GM12878 (cell line): ENCODE measurements around the gene SLAMF1. TPM values are rescaled to one million over a fixed set of nuclear protein-coding genes. Genes with fewer than 3 reads are reported as not detected.

ENCODE experiments used
- BRCA1 ChIP-seq: IDR thresholded peaks from 2 replicates; pipeline ENCODE4 v1.6.1; 2011; ENCODE audit warnings: low read depth, low read length, improper control_type of control experiment
- CHD2 ChIP-seq: IDR thresholded peaks from 2 replicates; pipeline ENCODE4 v1.6.1; 2011; ENCODE audit warnings: low read depth, low read length, improper control_type of control experiment, borderline replicate concordance
- CREM ChIP-seq: IDR thresholded peaks from 2 replicates; pipeline ENCODE4 v1.6.1; 2014; ENCODE audit warnings: antibody characterized with exemption, low read depth
- EED ChIP-seq: sonication (generic); IDR thresholded peaks from 2 replicates; pipeline ENCODE4 v1.6.1; 2016; ENCODE audit warnings: antibody characterized with exemption, low read depth
- EGR1 ChIP-seq, 2 experiments: IDR thresholded peaks; 1 replicate in 1 of 2; 2 replicates in 1 of 2; pipeline ENCODE4 v1.6.1; 2011 to 2012; ENCODE audit warnings: low read depth in 2 of 2, low read length in 2 of 2, borderline replicate concordance in 1 of 2, mild to moderate bottlenecking in 1 of 2, moderate library complexity in 1 of 2
- HDAC2 ChIP-seq: fragments of 200-600 bp; sonication (generic); IDR thresholded peaks from 2 replicates; pipeline ENCODE4 v1.6.1; 2017
- IKZF1 ChIP-seq: fragments of 450-650 bp; conservative IDR thresholded peaks from 2 replicates; pipeline ENCODE4 v1.6.1; 2017; ENCODE audit warnings: antibody characterized with exemption, mild to moderate bottlenecking
- IKZF2 ChIP-seq, 2 experiments: fragments of 450-650 bp; IDR thresholded peaks; 2 replicates each; pipeline ENCODE4 v1.6.1; 2017; ENCODE audit warnings: mild to moderate bottlenecking in 2 of 2, moderate library complexity in 2 of 2
- MXI1 ChIP-seq: fragments of 150-350 bp; IDR thresholded peaks from 2 replicates; pipeline ENCODE4 v1.6.1; 2011; ENCODE audit warnings: low read depth, mild to moderate bottlenecking, inconsistent platforms, low read length, improper control_type of control experiment
- NBN ChIP-seq: fragments of 450-650 bp; IDR thresholded peaks from 2 replicates; pipeline ENCODE4 v1.6.1; 2016
- PAX5 ChIP-seq: IDR thresholded peaks from 2 replicates; pipeline ENCODE4 v1.6.1; 2011; ENCODE audit warnings: low read depth, low read length, borderline replicate concordance
- PML ChIP-seq: IDR thresholded peaks from 2 replicates; pipeline ENCODE4 v1.6.1; 2012; ENCODE audit warnings: low read length, inconsistent platforms
- POLR2A ChIP-seq: IDR thresholded peaks from 2 replicates; pipeline ENCODE4 v1.6.1; 2011; ENCODE audit warnings: low read depth, mild to moderate bottlenecking, low read length
- POLR2AphosphoS2 ChIP-seq: IDR thresholded peaks from 2 replicates; pipeline ENCODE4 v1.6.1; 2011; ENCODE audit warnings: low read depth, mild to moderate bottlenecking, low read length, improper control_type of control experiment, moderate library complexity
- POLR2AphosphoS5 ChIP-seq: IDR thresholded peaks from 2 replicates; pipeline ENCODE4 v1.6.1; 2011; ENCODE audit warnings: mild to moderate bottlenecking, low read length, inconsistent platforms
- RFX5 ChIP-seq: IDR thresholded peaks from 2 replicates; pipeline ENCODE4 v1.6.1; 2011; ENCODE audit warnings: low read depth, low read length, improper control_type of control experiment
- SMAD5 ChIP-seq: IDR thresholded peaks from 2 replicates; pipeline ENCODE4 v1.6.1; 2016; ENCODE audit warnings: antibody characterized with exemption, low read depth
- SREBF2 ChIP-seq: IDR thresholded peaks from 2 replicates; pipeline ENCODE4 v1.6.1; 2012; ENCODE audit warnings: mild to moderate bottlenecking, low read length
- SRF ChIP-seq, 2 experiments: IDR thresholded peaks; 2 replicates each; pipeline ENCODE4 v1.6.1; 2011; ENCODE audit warnings: low read depth in 2 of 2, low read length in 2 of 2, mild to moderate bottlenecking in 1 of 2, moderate library complexity in 1 of 2
- STAT1 ChIP-seq: fragments of 450-650 bp; conservative IDR thresholded peaks from 2 replicates; pipeline ENCODE4 v1.6.1; 2014; ENCODE audit warnings: antibody characterized with exemption, mild to moderate bottlenecking
- TAF1 ChIP-seq: IDR thresholded peaks from 2 replicates; pipeline ENCODE4 v1.6.1; 2011; ENCODE audit warnings: mild to moderate bottlenecking, low read depth, low read length, borderline replicate concordance
- TARDBP ChIP-seq: IDR thresholded peaks from 2 replicates; pipeline ENCODE4 v1.6.1; 2016; ENCODE audit warnings: borderline replicate concordance
- ZZZ3 ChIP-seq: IDR thresholded peaks from 2 replicates; pipeline ENCODE4 v1.6.1; 2011; ENCODE audit warnings: low read depth; ENCODE audit not compliant: control insufficient read depth, insufficient read length
- polyA plus RNA-seq, 11 experiments: library from polyadenylated mRNA; depleted of rRNA in 4 of 11; unstranded in 6 of 11; stranded (reverse) in 5 of 11; fragments of >200 nt; fragmentation: Nextera tagmentation in 4 of 11; fragmentation: Illumina TruSeq in 1 of 11; extraction: Ambion mirVana in 4 of 11; extraction: Trizol in 1 of 11; gene quantifications; 1 replicate in 1 of 11; 2 replicates in 10 of 11; pipeline versions ENCODE4 v1.2.1 to v1.2.3, GENCODE V29; 2011 to 2016; ENCODE audit warnings: inconsistent platforms in 2 of 11, missing spikeins in 2 of 11, low read depth in 1 of 11
- total RNA-seq, 4 experiments: library from RNA; depleted of rRNA in 3 of 4; stranded (reverse); fragments of >200 nt in 3 of 4; fragmentation: Illumina TruSeq in 1 of 4; extraction: Trizol in 1 of 4; gene quantifications; 2 replicates each; pipeline versions ENCODE4 v1.2.1 to v1.2.3, GENCODE V29; 2013 to 2021
- TF ChIP-seq, protein P1 (sequence below): fragments of 450-650 bp; IDR thresholded peaks from 2 replicates; pipeline ENCODE4 v1.6.1; 2016; ENCODE audit warnings: mild to moderate bottlenecking
- TF ChIP-seq, protein P2 (sequence below): IDR thresholded peaks from 2 replicates; pipeline ENCODE4 v1.6.1; 2011; ENCODE audit warnings: low read depth, low read length, improper control_type of control experiment, borderline replicate concordance
- TF ChIP-seq, protein P3 (sequence below): fragments of 150-350 bp; IDR thresholded peaks from 2 replicates; pipeline ENCODE4 v1.6.1; 2016; ENCODE audit warnings: low read depth, low read length

Gene SLAMF1
- total and polyA plus RNA-seq, 10 of the 15 experiments (the other 5 are each of a cell fraction or from before 2014, with no cell fraction given) = 87.3 to 260 (median 131) TPM

- TF ChIP-seq, protein P1, sequence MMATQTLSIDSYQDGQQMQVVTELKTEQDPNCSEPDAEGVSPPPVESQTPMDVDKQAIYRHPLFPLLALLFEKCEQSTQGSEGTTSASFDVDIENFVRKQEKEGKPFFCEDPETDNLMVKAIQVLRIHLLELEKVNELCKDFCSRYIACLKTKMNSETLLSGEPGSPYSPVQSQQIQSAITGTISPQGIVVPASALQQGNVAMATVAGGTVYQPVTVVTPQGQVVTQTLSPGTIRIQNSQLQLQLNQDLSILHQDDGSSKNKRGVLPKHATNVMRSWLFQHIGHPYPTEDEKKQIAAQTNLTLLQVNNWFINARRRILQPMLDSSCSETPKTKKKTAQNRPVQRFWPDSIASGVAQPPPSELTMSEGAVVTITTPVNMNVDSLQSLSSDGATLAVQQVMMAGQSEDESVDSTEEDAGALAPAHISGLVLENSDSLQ = no peak
- TF ChIP-seq BRCA1 = no peak
- peak in 1 of 2 experiments; percentile 42; a peak in 1 of 3 replicates for TF ChIP-seq EGR1 (IDR thresholded peaks at IDR 0.05; ENCODE audit: borderline replicate concordance in 1 of 2, low read depth in 2 of 2, low read length in 2 of 2)
- 0 out of 2 replicates have a peak, but pooled peaks have one; percentile 35 for TF ChIP-seq TARDBP
- TF ChIP-seq POLR2A = peak; percentile 86
- no peak for TF ChIP-seq SRF (IDR thresholded peaks at IDR 0.05; ENCODE audit: low read depth in 2 of 2, low read length in 2 of 2)
- TF ChIP-seq, protein P2, sequence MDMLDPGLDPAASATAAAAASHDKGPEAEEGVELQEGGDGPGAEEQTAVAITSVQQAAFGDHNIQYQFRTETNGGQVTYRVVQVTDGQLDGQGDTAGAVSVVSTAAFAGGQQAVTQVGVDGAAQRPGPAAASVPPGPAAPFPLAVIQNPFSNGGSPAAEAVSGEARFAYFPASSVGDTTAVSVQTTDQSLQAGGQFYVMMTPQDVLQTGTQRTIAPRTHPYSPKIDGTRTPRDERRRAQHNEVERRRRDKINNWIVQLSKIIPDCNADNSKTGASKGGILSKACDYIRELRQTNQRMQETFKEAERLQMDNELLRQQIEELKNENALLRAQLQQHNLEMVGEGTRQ = no peak
- peak; percentile 91 for TF ChIP-seq SMAD5
- TF ChIP-seq PML = no peak
- peak; percentile 85 for TF ChIP-seq POLR2AphosphoS5
- TF ChIP-seq HDAC2 = no peak
- TF ChIP-seq SREBF2 = no peak
- TF ChIP-seq, protein P3, sequence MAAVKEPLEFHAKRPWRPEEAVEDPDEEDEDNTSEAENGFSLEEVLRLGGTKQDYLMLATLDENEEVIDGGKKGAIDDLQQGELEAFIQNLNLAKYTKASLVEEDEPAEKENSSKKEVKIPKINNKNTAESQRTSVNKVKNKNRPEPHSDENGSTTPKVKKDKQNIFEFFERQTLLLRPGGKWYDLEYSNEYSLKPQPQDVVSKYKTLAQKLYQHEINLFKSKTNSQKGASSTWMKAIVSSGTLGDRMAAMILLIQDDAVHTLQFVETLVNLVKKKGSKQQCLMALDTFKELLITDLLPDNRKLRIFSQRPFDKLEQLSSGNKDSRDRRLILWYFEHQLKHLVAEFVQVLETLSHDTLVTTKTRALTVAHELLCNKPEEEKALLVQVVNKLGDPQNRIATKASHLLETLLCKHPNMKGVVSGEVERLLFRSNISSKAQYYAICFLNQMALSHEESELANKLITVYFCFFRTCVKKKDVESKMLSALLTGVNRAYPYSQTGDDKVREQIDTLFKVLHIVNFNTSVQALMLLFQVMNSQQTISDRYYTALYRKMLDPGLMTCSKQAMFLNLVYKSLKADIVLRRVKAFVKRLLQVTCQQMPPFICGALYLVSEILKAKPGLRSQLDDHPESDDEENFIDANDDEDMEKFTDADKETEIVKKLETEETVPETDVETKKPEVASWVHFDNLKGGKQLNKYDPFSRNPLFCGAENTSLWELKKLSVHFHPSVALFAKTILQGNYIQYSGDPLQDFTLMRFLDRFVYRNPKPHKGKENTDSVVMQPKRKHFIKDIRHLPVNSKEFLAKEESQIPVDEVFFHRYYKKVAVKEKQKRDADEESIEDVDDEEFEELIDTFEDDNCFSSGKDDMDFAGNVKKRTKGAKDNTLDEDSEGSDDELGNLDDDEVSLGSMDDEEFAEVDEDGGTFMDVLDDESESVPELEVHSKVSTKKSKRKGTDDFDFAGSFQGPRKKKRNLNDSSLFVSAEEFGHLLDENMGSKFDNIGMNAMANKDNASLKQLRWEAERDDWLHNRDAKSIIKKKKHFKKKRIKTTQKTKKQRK = no peak
- TF ChIP-seq CHD2 = peak; percentile 63
- peak; percentile 47; the same call in 1 of the 2 replicates for TF ChIP-seq NBN
- TF ChIP-seq POLR2AphosphoS2 = peak; percentile 93
- no peak for TF ChIP-seq STAT1
- TF ChIP-seq CREM = peak; percentile 12; the same call in 1 of the 2 replicates
- no peak for TF ChIP-seq ZZZ3
- no peak for TF ChIP-seq MXI1
- peak; percentile 32; the same call in 1 of the 2 replicates for TF ChIP-seq TAF1
- peak; percentile 35 to 53; a peak in 2 of 4 replicates for TF ChIP-seq IKZF2 (IDR thresholded peaks at IDR 0.05)
- 0 out of 2 replicates have a peak, but pooled peaks have one; percentile 20 for TF ChIP-seq IKZF1
- no peak for TF ChIP-seq RFX5
- no peak for TF ChIP-seq EED
- 0 out of 2 replicates have a peak, but pooled peaks have one; percentile 49 for TF ChIP-seq PAX5
These were observed 12.0 kb downstream of the SLAMF1 start (continued) for GRCh38 chr1:160634543-160635491.
